SH-SY5Y (cell line): ENCODE measurements around the gene S100A3.

Experiments
- GATA2 ChIP-seq: IDR thresholded peaks from 2 replicates; pipeline ENCODE4 v1.6.1; 2011; ENCODE audit warnings: mild to moderate bottlenecking, low read depth, low read length
- GATA3 ChIP-seq: IDR thresholded peaks from 2 replicates; pipeline ENCODE4 v1.6.1; 2011; ENCODE audit warnings: low read depth, mild to moderate bottlenecking, low read length, moderate library complexity

S100A3 gene

DNA sequence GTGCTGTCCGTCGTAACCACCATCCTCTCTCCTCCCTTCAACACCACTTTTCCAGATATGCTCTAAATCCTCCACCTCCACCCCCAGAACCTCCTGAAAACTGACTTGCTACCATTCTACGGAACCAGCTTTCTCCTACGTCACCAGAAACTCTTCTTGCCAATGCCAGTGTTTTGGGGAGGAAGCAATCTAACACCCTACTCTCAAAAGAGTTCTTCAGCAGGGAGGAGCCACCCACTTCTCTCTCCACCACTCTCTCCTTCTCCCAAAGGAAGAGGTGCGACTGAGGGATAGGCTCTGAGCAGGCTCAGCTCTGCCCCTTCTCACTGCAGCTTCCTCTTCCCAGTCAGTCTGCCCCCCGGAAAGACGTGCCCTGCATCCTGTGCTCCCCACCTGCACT is 22.6 kb upstream of the S100A3 start:
- TF ChIP-seq GATA3 = no peak
- no peak for TF ChIP-seq GATA2

DNA sequence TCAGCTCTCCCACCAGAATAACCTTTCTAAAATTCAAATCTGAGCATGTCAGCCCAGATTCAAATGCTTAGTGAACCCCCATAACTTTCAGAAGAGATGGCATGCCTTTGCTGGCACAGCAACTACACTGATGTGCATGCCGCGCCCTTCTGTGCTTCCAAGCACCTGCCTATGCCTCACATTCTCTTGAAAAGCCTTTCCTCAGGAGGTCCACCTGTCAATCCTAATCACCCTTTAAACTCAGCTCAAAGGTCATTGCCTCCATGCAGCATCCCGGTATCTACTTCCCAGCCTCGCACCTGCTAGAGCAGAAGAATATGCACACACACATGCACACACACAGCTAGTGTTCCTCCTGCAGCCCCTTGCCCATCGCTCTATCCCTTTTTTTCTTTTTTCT is 21.8 kb upstream of the S100A3 start:
- no peak for TF ChIP-seq GATA2
- TF ChIP-seq GATA3 = no peak

DNA sequence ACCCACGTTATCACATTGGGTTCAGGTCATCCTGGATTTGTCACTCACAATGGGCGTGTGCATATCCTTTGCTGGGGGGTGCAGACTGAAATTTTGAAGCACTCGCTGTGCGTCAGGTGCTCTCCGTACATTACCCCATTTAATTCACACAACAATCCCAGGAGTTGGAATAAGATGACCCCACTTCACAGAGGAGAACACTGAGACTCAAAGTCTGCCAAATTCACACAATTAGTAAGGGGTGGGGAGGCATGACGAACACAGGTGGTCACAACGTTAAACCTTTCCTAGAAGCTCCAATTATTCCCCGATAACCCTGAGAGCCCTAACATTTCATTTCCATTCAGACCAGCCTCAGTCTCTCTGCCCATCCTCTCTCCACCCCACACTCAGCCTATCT is 20.4 kb upstream of the S100A3 start:
- TF ChIP-seq GATA3 (no peak), GATA2 (no peak)

DNA sequence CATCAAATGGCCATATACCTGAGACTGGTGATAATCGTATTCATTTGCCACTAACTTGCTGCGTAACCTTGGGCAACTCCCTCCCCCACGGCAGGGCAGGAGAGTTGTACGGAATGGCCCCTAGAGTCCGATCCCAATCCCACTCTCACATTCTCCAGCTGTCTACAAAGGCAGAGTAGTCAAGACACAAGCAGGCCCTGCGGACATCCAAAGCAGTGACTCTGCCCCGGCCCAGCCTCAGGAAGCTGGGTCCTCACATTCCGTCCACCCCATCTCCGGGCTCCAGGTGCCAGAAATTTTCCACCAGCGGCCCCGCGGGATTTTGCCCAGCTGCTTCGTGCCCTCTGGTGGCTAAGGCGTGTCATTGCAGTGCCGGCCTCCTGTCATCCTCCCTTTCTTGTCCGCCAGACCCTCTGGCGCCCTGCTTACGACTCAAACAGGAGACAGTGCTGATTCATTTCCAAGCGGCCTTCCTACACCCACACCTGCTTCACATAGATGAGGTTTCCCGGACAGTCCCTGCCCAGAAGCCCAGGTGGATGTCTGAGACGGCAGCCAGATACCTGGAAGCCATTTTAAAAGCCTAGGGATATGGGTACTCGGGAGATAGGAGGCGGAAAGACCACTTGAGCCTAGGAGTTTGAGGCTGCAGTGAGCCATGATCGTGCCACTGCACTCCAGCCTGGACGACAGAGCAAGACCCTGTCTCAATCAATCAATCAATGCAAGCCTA is 19.5 kb upstream of the S100A3 start:
- no peak for TF ChIP-seq GATA3
- no peak for TF ChIP-seq GATA2

DNA sequence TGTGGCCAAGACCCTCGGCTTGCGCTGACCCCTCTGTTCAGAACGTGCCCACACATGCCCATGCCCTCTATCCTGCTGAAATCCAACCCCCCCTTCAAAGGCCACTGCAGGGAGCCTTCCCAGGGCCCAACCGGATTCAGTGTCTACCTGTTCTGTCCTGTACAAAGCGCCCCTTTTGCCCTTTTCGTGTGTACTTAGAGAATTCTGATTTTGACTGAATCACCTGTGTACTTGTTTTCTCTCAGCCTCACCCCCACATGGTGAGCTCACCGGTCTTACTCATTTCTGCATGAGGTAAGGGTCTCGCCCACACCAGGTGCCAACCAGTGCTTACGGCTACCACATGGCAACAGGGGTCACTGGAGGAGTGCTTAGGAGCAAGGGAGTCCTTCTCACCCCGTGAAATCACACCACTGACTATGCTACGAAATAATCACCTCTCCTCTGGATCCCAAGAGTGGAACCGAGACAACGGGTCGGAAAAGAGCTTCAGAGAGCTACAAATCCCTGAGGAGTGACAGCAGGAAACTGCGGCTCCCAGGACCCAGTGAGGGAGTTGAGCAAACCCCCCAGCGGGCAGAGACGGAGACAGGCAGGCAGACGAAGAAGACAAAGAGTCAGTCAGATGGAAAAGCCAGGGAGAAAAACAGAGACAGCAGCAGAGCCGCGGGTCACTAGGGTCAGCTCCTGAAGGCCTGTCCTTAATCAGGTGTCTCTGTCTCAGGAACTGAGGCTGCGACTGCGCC is 18.7 kb upstream of the S100A3 start:
- TF ChIP-seq GATA3 = no peak
- TF ChIP-seq GATA2 = no peak

DNA sequence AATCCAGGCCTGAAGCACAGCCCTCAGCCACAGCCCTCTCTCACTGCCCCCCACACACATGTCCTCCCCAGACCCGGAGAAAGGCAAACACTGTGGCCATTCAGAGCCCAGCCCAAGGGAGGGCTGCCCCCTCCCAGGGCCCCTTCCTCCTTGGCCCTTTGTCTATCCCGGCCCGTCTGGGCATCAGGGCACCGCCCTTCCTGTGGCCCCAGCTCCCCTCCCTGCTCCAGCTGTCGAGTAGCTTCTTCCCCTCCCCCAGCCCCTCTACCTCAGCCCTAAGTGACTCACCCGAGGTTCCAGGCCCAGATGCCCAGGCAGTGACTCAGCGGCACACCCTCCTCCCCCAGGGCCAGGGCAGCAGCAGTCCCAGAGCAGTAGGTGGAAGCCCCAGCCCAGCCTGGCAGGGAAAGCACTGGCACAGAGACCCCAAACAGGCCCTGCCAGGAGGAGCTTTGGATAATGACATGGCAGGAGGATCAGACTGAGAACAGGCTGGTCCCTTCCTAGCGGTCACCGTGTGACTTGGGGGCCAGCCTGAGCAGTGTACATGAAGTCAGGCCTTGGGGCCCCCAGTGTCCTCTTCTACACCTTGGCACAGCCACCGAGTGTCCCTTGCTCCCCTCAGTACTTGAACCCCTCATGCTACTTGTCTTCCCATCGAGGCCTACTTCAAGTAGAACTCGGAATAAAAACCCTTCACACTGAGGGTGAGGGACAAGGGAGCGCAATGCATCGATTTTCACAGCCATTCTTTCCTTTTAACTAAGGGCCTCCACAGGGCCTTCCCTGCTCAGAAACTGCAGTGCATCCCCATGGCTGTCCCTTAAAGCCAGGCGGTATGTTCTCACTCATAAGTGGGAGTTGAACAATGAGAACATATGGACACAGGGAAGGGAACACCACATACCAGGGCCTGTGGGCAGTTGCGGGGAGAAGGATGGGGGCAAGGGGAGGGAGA is 17.6 kb upstream of the S100A3 start:
- TF ChIP-seq GATA2 (no peak), GATA3 (no peak)

DNA sequence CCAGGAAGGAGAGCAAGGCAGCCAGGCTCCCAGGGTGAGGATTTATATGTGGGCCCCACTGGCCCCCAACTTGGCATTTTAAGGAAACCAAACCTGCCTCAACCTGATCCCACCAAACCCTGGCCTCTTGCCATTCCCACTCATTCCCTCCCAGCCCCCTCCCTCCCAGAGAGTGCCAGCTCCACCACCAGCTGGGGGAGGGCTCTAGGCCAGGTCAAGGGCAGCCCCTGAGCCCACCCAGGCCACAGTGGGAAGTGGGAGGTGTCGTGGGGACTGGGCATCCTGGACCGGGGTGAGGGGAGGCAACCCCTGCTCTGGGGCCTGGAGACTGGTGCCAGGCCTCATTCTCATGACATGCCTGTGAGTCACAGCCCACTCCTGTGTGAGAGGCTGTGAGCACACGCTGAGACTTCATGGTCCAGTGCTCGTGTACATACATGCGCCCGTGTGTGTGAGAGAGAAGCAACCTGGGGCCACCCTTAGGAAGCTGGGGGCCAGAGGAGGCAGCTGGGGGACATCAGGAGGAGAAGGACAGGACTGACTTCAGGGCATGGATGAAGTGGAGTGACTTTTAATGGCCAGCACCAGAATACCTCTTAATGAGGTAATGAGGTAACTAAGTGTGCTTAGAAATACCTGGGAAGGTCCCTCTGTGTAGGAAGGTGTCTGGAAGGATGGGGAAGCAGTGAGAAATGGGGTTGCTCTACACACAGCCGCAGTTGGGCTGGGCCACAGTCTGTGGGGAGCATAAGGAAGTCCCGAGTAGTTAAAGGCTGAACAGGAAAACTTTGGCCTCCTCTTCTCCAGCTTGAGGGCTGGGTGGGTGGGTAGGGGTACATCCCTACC is 16.7 kb upstream of the S100A3 start, which contains the start of gene S100A2:
Gene S100A2, minus strand, starts transcription at position 316 of the 846 bp plus-strand sequence. CDS start 1,967 bp downstream, outside the sequence.
- no peak for TF ChIP-seq GATA3
- no peak for TF ChIP-seq GATA2

DNA sequence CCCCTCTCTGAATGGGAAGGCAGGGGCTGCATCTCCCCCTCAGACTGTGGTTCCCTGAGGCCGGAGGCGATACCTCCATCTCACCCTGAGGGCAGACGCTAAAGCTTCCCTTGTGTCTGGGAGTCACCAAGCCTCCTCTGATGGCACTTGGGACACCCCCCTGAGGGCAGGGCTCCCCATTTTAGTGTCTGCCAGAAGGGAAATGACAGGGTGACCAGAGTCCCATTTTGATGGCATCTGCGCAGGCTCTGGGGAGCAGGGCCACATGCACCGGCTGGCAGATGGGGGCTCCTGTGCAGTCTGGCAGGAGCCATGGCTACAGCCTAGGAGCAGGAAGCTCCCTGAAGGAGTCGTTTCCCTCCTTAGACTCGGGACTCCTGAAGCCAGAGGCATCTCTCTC is 14.9 kb upstream of the S100A3 start:
- TF ChIP-seq GATA2 (no peak), GATA3 (no peak)

DNA sequence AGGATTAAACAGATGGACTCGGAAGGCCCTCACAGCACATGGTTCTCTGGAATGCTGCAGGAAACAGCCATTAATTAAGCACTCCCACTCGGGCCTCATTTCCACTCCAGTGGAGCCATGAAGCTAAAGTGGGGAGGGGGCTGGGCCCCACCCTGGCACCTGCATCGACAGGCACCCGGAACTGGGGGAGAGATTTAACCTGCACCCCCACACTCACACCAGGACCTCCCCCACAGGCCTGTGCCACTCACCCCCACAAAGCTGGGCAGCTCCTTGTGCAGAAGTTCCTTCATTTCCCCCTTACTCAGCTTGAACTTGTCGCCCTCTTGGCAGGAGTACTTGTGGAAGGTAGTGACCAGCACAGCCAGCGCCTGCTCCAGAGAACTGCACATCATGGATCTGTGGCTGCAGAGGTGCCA is 14.4 kb upstream of the S100A3 start:
- no peak for TF ChIP-seq GATA3
- no peak for TF ChIP-seq GATA2

DNA sequence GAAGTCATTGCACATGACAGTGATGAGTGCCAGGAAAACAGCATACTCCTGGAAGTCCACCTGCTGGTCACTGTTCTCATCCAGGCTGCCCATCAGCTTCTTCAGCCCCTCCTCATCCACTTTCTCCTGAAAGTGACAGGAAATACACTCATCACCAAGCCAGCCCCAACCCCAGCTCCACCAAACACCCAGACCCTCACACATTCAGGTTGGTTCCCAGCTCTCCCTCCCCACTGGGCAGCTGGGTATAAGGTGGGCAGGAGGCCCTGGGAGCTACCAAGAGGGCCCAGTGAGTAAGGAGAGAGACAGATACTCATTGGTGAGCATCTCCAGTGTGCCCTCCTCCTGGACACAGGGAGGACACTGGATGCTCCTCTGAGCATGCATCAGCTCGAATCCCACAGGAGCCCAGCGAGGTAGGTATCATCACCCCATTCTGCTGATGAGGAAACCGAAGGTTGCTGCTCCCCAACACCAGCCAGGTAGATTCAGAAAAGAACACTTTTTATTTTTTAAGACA is 12.5 kb upstream of the S100A3 start:
- no peak for TF ChIP-seq GATA2
- TF ChIP-seq GATA3 = no peak

DNA sequence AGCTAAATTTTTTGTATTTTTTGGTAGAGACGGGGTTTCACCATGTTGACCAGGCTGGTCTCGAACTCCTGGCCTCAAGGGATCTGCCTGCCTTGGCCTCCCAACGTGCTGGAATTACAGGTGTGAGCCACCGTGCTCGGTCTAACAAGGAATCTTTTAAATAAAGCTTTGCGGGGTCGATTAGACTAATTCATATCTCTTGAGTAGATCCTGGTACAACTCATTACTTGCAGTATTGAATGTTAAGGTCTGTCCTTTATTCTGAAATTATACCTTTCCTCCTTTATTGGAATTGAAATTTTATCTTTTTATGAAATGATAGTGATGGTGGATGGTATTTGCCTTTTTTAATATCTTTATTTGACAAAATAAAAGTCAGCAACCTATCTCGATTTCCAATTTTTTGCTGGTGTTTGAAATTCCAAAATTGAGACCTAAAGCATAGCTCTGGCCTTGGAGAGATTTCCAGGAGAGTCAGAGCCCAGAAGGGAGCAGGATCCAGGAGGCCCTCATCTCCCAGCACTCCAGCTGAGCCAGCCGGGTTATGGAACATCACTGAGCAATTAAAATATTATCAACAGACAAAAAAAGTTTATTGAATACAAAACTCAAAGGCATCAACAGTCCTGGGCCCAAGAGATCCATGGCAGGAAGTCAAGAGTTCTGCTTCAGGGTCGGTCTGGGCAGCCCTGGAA is 11.9 kb upstream of the S100A3 start:
- no peak for TF ChIP-seq GATA2
- TF ChIP-seq GATA3 = no peak

DNA sequence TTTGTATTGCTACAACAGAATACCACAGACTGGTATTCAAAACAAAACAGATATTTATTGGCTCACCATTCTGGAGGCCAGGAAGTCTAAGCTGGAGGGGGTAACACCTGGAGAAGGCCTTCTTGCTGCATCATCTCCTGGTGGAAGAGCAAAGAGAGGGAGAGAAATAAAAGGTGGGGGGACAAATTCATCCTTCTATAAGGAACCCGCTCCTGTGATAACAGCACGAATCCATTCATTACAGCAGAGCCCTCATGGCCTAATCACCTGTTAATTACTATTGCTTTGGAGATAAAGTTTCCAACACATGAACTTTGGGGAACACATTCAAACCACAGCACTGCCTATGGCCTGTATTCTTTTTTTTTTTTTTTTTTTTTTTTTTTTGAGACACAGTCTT is 11.2 kb upstream of the S100A3 start:
- TF ChIP-seq GATA2 (no peak), GATA3 (no peak)
